Measurements from ENCODE around the gene TRIM13.

GRCh38 chr13:49993111-49993510 lies 3.7 kb upstream of the TRIM13 start:
- TF ChIP-seq CTCF (conservative IDR thresholded peaks at IDR 0.05) (no peak), EZH2 (IDR thresholded peaks at IDR 0.05; ENCODE audit: low read depth) (no peak)

Measured in PC-9 (cell line).